ENCODE results near the gene SLC27A1.

- no peak for TF ChIP-seq CTCF (IDR thresholded peaks at IDR 0.05)
- no peak for TF ChIP-seq POLR2A (IDR thresholded peaks at IDR 0.05)
Observed at GRCh38 chr19:17506745-17507144, 36.4 kb downstream of the SLC27A1 start.

All from vagina (tissue), 2 donors.